ENCODE data around the gene CLSTN3.

Gene CLSTN3

GRCh38 chr12:7116196-7116595 lies 14.0 kb upstream of the CLSTN3 start:
- H3K4me3 ChIP-seq (ENCODE audit: low read depth, low read length): no peak overlapping the region
- H3K4me1 ChIP-seq (ENCODE audit: control insufficient read depth, insufficient read depth, low read length): no peaks in the 10 kb centered on the region
- no peaks in the 10 kb centered on the region for H3K9me3 ChIP-seq (ENCODE audit: control insufficient read depth, insufficient read depth, low read depth, low read length)
- H3K36me3 ChIP-seq (ENCODE audit: control insufficient read depth in 2 of 2, insufficient read depth in 1 of 2, low read length in 2 of 2): peaks cover 0 to 3% of the 10 kb centered on the region in 2 experiments; a peak in 1 of 3 replicates
- no peak overlapping the region for H3K27ac ChIP-seq (ENCODE audit: extremely low read depth, low read depth, low read length)
- CTCF ChIA-PET: interaction anchor here (1.4 kb wide), 1 partner anchor 9 kb away, joined by 3 read pairs; no protein-coding TSS in a partner anchor
- TF ChIP-seq PRDM1 (tag by site-specific recombination; IDR thresholded peaks at IDR 0.05) (no peak), ZNF335 (tag by site-specific recombination; conservative IDR thresholded peaks at IDR 0.05) (no peak), KLF1 (tag by site-specific recombination; IDR thresholded peaks at IDR 0.05) (no peak), ZBTB44 (tag by site-specific recombination; IDR thresholded peaks at IDR 0.05) (no peak), SETDB1 (IDR thresholded peaks at IDR 0.05; ENCODE audit: insufficient read length, low read length) (no peak), ZSCAN4 (tag by site-specific recombination; IDR thresholded peaks at IDR 0.05) (no peak), YY2 (tag by site-specific recombination; IDR thresholded peaks at IDR 0.05) (no peak), ZNF623 (tag by site-specific recombination; IDR thresholded peaks at IDR 0.05) (no peak), ZNF398 (tag by site-specific recombination; IDR thresholded peaks at IDR 0.05) (no peak), GLI2 (tag by site-specific recombination; IDR thresholded peaks at IDR 0.05; ENCODE audit: borderline replicate concordance, low read depth) (no peak), ZFP37 (tag by site-specific recombination; IDR thresholded peaks at IDR 0.05) (no peak), KLF7 (tag by site-specific recombination; IDR thresholded peaks at IDR 0.05; ENCODE audit: borderline replicate concordance) (no peak), ZNF596 (tag by site-specific recombination; IDR thresholded peaks at IDR 0.05) (no peak), ZNF140 (tag by site-specific recombination; IDR thresholded peaks at IDR 0.05) (no peak), ZNF704 (tag by site-specific recombination; IDR thresholded peaks at IDR 0.05) (no peak), HIC1 (tag by site-specific recombination; IDR thresholded peaks at IDR 0.05) (no peak), ZNF571 (tag by site-specific recombination; IDR thresholded peaks at IDR 0.05) (no peak), ZNF624 (tag by site-specific recombination; IDR thresholded peaks at IDR 0.05) (no peak)
- POLR2A ChIA-PET: no interaction called here

- Histone ChIP-seq H3K4me1 (ENCODE audit: control insufficient read depth, insufficient read depth, low read length) (no peaks in the 10 kb centered on the region), H3K36me3 (ENCODE audit: control insufficient read depth in 2 of 2, insufficient read depth in 1 of 2, low read length in 2 of 2) (peaks cover 0 to 3% of the 10 kb centered on the region in 2 experiments; a peak in 1 of 3 replicates), H3K9me3 (ENCODE audit: control insufficient read depth, insufficient read depth, low read depth, low read length) (no peaks in the 10 kb centered on the region), H3K4me3 (ENCODE audit: low read depth, low read length) (no peak overlapping the region), H3K27ac (ENCODE audit: extremely low read depth, low read depth, low read length) (no peak overlapping the region)
- CTCF ChIA-PET: interaction anchor here (0.7 to 1.4 kb wide), 3 partner anchors 8 to 48 kb away, joined by 3 to 4 read pairs (median 3); partner anchors contain the start of gene C1R
- POLR2A ChIA-PET: no interaction called here
- no peak for TF ChIP-seq INSM2 (tag by site-specific recombination; IDR thresholded peaks at IDR 0.05)
- no peak for TF ChIP-seq ZNF600 (tag by site-specific recombination; IDR thresholded peaks at IDR 0.05)
- no peak for TF ChIP-seq REST (tag by site-specific recombination; IDR thresholded peaks at IDR 0.05)
- TF ChIP-seq ZNF114 (tag by site-specific recombination; IDR thresholded peaks at IDR 0.05): no peak
Observed at GRCh38 chr12:7116916-7117315, 13.3 kb upstream of the CLSTN3 start.

All from HEK293 (cell line).